Measurements from ENCODE around the gene IGSF9B. TPM values are rescaled to one million over a fixed set of nuclear protein-coding genes. Genes with fewer than 3 reads are reported as not detected.

The IGSF9B gene
- total RNA-seq, 2 experiments from 2014 or later: 24.6 to 30.3 TPM

DNA sequence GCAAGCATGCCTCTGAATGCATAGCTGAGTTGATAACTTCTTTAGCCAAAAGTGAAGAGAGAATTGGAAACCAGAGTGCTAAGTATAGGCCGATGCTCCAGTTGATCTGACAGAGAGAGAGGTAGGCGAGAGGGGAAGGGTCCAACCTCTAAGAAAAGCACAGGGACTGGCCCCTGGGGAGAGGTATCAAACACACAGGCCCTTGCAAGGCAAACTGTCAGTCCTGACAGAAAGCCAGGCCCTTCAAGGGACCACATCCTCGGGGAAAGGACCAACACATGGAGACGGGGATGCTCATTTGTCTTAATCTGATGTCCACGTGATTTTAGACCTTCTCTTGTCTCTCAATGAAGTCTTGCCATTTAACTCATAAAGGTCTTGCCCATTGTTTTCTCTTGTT, 67.6 kb downstream of the IGSF9B start:
- Mint-ChIP-seq H3K27ac (no peak overlapping the region), H3K4me1 (ENCODE audit: low read depth) (no peaks in the 10 kb centered on the region), H3K27me3 (peaks cover 24% of the 10 kb centered on the region), H3K9me3 (no peaks in the 10 kb centered on the region), H3K36me3 (no peaks in the 10 kb centered on the region), H3K4me3 (no peak overlapping the region)
- POLR2A ChIA-PET: no interaction called here
- no peak for DNase-seq
- intact Hi-C loops (cut with micrococcal nuclease): no loop called here
- CTCF ChIA-PET: no interaction called here

DNA sequence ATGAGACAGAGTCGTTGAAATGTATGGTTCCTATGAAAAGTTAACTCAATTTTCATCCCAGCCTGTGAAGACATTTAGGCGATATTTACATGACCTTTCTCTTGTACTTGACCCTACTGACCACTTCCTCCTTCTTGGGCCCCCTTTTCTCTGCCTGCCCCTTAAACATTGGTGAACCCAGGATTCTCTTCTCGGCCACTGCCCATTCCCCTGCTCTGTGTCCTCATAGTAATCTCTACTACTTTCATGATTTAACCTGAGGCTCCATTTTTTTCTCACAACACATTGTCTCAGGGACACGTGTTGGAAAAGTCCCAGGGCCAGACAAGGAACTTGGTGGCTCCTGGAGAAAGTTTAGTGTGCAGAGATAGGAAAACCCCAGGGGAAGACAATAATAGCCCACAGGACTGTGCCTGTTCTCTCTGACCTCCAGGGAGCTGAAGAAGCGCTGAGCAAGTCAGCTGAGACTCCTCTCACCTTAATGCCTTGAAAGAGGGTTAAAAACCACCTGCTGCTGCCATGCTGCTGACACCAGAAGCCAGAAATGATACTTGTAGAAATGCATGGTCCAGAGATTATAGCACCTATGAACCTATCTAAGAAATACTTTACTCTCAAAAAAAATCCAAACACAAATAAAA, 69.0 kb downstream of the IGSF9B start:
- H3K27me3 Mint-ChIP-seq: peaks cover 24% of the 10 kb centered on the region

GRCh38 chr11:133886029-133886428, 70.7 kb downstream of the IGSF9B start:
- H3K4me3 Mint-ChIP-seq: no peak overlapping the region
- intact Hi-C loops (cut with micrococcal nuclease): no loop called here
- ChIA-PET CTCF (no interaction called here), POLR2A (no interaction called here)
- no peak overlapping the region for H3K27ac Mint-ChIP-seq
- DNase-seq: no peak
- peaks cover 24% of the 10 kb centered on the region for H3K27me3 Mint-ChIP-seq
- peaks cover 3% of the 10 kb centered on the region for H3K9me3 Mint-ChIP-seq
- H3K4me1 Mint-ChIP-seq (ENCODE audit: low read depth): no peaks in the 10 kb centered on the region
- no peaks in the 10 kb centered on the region for H3K36me3 Mint-ChIP-seq

More for the DNA sequence above, 69.0 kb downstream of the IGSF9B start:
- H3K9me3 Mint-ChIP-seq: no peaks in the 10 kb centered on the region
- no peak overlapping the region for H3K4me3 Mint-ChIP-seq
- no peak for DNase-seq
- no peaks in the 10 kb centered on the region for H3K4me1 Mint-ChIP-seq (ENCODE audit: low read depth)
- intact Hi-C loops (cut with micrococcal nuclease): no loop called here
- no peaks in the 10 kb centered on the region for H3K36me3 Mint-ChIP-seq
- ChIA-PET CTCF (no interaction called here), POLR2A (no interaction called here)
- H3K27ac Mint-ChIP-seq: no peak overlapping the region

- Mint-ChIP-seq H3K9me3 (peaks cover 1% of the 10 kb centered on the region), H3K27ac (no peak overlapping the region), H3K36me3 (no peaks in the 10 kb centered on the region), H3K27me3 (no peaks in the 10 kb centered on the region), H3K4me1 (ENCODE audit: low read depth) (no peaks in the 10 kb centered on the region), H3K4me3 (no peak overlapping the region)
- CTCF ChIA-PET: no interaction called here
- intact Hi-C loops (cut with micrococcal nuclease): no loop called here
- POLR2A ChIA-PET: no interaction called here
- DNase-seq: no peak
Measured at GRCh38 chr11:133872160-133872559, 84.6 kb downstream of the IGSF9B start.

GRCh38 chr11:133867456-133867855, 89.3 kb downstream of the IGSF9B start:
- no peaks in the 10 kb centered on the region for H3K4me1 Mint-ChIP-seq (ENCODE audit: low read depth)
- intact Hi-C loops (cut with micrococcal nuclease): no loop called here

DNA sequence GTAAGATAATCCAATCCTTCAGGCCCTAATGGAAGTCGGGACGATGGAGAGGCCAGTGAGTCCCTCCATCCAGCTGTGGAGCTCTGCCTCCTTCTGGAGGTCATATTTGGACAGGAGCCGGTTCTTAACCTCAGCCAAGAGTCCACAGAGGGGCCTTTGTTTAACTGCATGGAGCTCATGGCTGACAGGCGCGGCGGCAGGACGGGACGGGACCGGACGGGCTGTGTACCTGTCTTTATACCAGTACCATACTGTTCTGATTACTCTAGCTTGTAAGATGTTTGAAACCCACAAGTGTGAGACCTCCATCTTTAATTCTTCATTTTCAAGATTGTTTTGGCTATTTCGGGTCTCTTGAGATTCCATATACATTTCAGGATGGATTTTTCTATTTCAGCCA, 91.3 kb downstream of the IGSF9B start:
- no peaks in the 10 kb centered on the region for H3K36me3 Mint-ChIP-seq
- intact Hi-C loops (cut with micrococcal nuclease): no loop called here
- H3K27me3 Mint-ChIP-seq: peaks cover 12% of the 10 kb centered on the region
- CTCF ChIA-PET: interaction anchor here (0.7 kb wide), 1 partner anchor 103 kb away, joined by 3 read pairs; no protein-coding TSS in a partner anchor
- DNase-seq: no peak
- H3K27ac Mint-ChIP-seq: no peak overlapping the region
- H3K9me3 Mint-ChIP-seq: no peaks in the 10 kb centered on the region
- H3K4me3 Mint-ChIP-seq: no peak overlapping the region
- POLR2A ChIA-PET: no interaction called here
- no peaks in the 10 kb centered on the region for H3K4me1 Mint-ChIP-seq (ENCODE audit: low read depth)

More at GRCh38 chr11:133867456-133867855, 89.3 kb downstream of the IGSF9B start:
- Mint-ChIP-seq H3K27ac (no peak overlapping the region), H3K4me3 (no peak overlapping the region), H3K27me3 (peaks cover 7% of the 10 kb centered on the region), H3K9me3 (no peaks in the 10 kb centered on the region), H3K36me3 (no peaks in the 10 kb centered on the region)
- ChIA-PET POLR2A (no interaction called here), CTCF (no interaction called here)
- DNase-seq: no peak

DNA sequence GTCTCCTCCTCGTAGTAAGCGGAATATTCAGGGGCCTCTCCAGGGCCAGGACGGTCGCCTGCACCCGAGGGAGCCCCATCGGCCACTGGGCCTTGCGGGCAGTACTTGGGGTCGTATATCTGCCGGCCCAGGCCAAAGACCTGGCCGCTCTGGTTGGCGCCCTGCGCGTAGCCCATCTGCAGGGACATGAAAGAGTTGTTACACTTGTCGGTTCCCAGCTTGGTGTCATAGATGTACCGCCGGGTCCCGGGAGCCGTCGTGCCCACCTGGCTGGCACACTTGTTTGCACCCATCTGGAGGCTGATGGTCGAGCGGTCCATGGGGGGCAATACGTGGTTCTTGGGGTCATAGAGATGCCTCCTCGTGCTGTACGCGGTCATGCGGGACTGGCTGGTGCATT, 92.0 kb downstream of the IGSF9B start:
- H3K36me3 Mint-ChIP-seq: no peaks in the 10 kb centered on the region
- intact Hi-C loops (cut with micrococcal nuclease): no loop called here
- H3K9me3 Mint-ChIP-seq: no peaks in the 10 kb centered on the region
- H3K4me3 Mint-ChIP-seq: no peak overlapping the region
- ChIA-PET POLR2A (no interaction called here), CTCF (no interaction called here)
- H3K27me3 Mint-ChIP-seq: peaks cover 17% of the 10 kb centered on the region
- H3K27ac Mint-ChIP-seq: no peak overlapping the region
- no peak for DNase-seq
- no peaks in the 10 kb centered on the region for H3K4me1 Mint-ChIP-seq (ENCODE audit: low read depth)

DNA sequence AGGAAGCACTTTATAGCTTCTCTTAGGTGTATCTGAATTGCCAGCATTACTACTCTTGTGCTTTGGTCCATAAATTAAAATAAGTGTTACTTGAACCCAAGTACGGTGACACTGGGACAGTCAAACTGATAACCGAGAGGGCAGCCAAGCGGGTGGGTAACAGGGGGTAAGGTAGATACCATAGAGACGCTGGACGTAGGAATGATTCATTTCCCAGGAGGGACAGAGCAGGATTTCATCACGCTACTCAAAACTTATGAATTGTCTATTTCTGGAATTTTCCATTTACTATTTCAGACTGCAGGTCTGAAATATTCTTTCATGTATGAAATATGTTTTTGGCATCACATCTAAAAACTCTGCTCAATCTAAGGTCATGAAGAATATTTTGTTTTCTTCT, 96.6 kb downstream of the IGSF9B start:
- CTCF ChIA-PET: no interaction called here
- Mint-ChIP-seq H3K36me3 (no peaks in the 10 kb centered on the region), H3K9me3 (no peaks in the 10 kb centered on the region), H3K4me1 (ENCODE audit: low read depth) (no peaks in the 10 kb centered on the region), H3K27me3 (peaks cover 36% of the 10 kb centered on the region), H3K4me3 (no peak overlapping the region), H3K27ac (no peak overlapping the region)
- DNase-seq: no peak
- intact Hi-C loops (cut with micrococcal nuclease): no loop called here
- POLR2A ChIA-PET: no interaction called here

Other genes starting within 250 kb of the IGSF9B start
- gene SPATA19, start 111.5 kb downstream of the IGSF9B start, total RNA-seq: not detected
- 1 to 10 TPM; 6.3 to 9.0 TPM for gene JAM3, start 112.1 kb upstream of the IGSF9B start, total RNA-seq

Measured in activated CD4-positive, alpha-beta memory T cell treated with anti-CD3 and anti-CD28 coated beads for 36 hours (primary cell).